Tibial nerve (tissue), 4 donors: ENCODE measurements around the gene KSR1. TPM values are rescaled to one million over a fixed set of nuclear protein-coding genes. Genes with fewer than 3 reads are reported as not detected.

Experiments used
- DNase-seq, 2 donors: peaks; one replicate each; pipeline ENCODE4 v3.0.0-alpha.2; 2019; ENCODE audit warnings: low spot score in 2 of 2
- H3K27ac ChIP-seq, 4 donors: fragments of 200-600 bp; sonication (generic) in 3 of 4; one replicate each; pipeline ENCODE4 v1.5.1; 2017 to 2019; ENCODE audit warnings: mild to moderate bottlenecking in 1 of 4
- H3K27me3 ChIP-seq, 2 donors: fragments of 200-600 bp; sonication (generic) in 1 of 2; one replicate each; pipeline versions ENCODE4 v1.5.1 to v1.6.0; 2017 to 2019
- H3K36me3 ChIP-seq, 3 donors: fragments of 200-600 bp; sonication (generic); one replicate each; pipeline ENCODE4 v1.5.1; 2018 to 2019
- H3K4me1 ChIP-seq, 4 donors: fragments of 200-600 bp; sonication (generic) in 3 of 4; one replicate each; pipeline ENCODE4 v1.5.1; 2017 to 2019
- H3K4me3 ChIP-seq, 4 donors: fragments of 200-600 bp; sonication (generic) in 3 of 4; one replicate each; pipeline ENCODE4 v1.5.1; 2017 to 2019; ENCODE audit warnings: mild to moderate bottlenecking in 1 of 4, moderate library complexity in 1 of 4
- H3K9me3 ChIP-seq, 4 donors: fragments of 200-600 bp; sonication (generic) in 3 of 4; one replicate each; pipeline ENCODE4 v1.5.1; 2017 to 2019
- EP300 ChIP-seq, 2 donors: sonication (generic); formaldehyde crosslinking; IDR thresholded peaks; one replicate each; pipeline ENCODE4 v1.6.1; 2017; ENCODE audit warnings: antibody characterized with exemption in 2 of 2, mild to moderate bottlenecking in 1 of 2
- POLR2A ChIP-seq, 2 donors: fragments of 450-650 bp; IDR thresholded peaks; one replicate each; pipeline ENCODE4 v1.6.1; 2017; ENCODE audit warnings: antibody characterized with exemption in 2 of 2, mild to moderate bottlenecking in 2 of 2, moderate library complexity in 2 of 2
- WGBS, 2 donors: methylation state at CpG; one replicate each; pipeline ENCODE4 v1.1.5; 2018; 5-methylcytosine and 5-hydroxymethylcytosine counted together
- total RNA-seq, 4 donors: library from RNA; depleted of rRNA; stranded (reverse); fragments of >200 nt; gene quantifications; one replicate each; pipeline ENCODE4 v1.1.0, GENCODE V29; 2016
- TF ChIP-seq, protein P1 (sequence below), 5 experiments: fragments of 200-600 bp in 3 of 5; fragments of 450-650 bp in 2 of 5; sonication (generic) in 3 of 5; IDR thresholded peaks; one replicate each; pipeline ENCODE4 v1.5.1; 2016 to 2019; ENCODE audit warnings: antibody characterized with exemption in 5 of 5, mild to moderate bottlenecking in 3 of 5, moderate library complexity in 2 of 5

KSR1 gene
- total RNA-seq, 4 donors from 2014 or later, result 45.1 to 110 (median 54.2) TPM

DNA sequence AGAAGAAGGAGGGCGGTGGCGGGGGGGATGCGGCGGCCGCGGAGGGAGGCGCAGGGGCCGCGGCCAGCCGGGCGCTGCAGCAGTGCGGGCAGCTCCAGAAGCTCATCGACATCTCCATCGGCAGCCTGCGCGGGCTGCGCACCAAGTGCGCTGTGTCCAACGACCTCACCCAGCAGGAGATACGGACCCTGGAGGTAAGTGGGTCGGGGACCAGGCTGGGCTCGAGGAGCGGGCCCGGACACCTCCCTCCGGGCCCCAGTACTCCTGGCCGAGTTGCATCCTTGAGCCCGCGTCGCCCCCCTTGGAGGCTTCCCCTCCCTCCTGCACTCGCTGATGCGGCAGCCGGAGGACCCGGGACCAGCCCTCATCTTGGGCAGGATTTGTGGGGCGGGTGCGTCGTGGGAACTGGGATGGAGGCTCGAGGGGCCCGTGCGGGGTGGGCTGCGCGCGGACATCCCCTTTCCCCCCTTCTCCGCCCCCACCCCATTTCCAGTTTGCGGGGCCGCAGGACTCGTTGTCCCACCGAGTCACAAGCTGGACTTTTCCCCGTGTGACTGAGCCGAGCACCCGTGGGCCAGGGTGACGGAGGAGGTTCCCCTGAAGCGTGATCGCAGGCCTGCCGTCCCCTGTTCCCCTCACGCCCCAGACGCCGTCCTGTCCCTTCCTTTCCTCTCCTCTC is 572 bp downstream of the KSR1 start:
- no peaks in the 10 kb centered on the region for H3K36me3 ChIP-seq
- H3K4me3 ChIP-seq, result peak overlapping the region; percentile 64 to 97 (median 94)
- H3K9me3 ChIP-seq, result no peaks in the 10 kb centered on the region
- TF ChIP-seq EP300 (IDR thresholded peaks at IDR 0.05) (no peak), POLR2A (IDR thresholded peaks at IDR 0.05) (no peak)
- TF ChIP-seq, protein P1, sequence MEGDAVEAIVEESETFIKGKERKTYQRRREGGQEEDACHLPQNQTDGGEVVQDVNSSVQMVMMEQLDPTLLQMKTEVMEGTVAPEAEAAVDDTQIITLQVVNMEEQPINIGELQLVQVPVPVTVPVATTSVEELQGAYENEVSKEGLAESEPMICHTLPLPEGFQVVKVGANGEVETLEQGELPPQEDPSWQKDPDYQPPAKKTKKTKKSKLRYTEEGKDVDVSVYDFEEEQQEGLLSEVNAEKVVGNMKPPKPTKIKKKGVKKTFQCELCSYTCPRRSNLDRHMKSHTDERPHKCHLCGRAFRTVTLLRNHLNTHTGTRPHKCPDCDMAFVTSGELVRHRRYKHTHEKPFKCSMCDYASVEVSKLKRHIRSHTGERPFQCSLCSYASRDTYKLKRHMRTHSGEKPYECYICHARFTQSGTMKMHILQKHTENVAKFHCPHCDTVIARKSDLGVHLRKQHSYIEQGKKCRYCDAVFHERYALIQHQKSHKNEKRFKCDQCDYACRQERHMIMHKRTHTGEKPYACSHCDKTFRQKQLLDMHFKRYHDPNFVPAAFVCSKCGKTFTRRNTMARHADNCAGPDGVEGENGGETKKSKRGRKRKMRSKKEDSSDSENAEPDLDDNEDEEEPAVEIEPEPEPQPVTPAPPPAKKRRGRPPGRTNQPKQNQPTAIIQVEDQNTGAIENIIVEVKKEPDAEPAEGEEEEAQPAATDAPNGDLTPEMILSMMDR (IDR thresholded peaks at IDR 0.05), result no peak
- no peaks in the 10 kb centered on the region for H3K27me3 ChIP-seq
- DNase-seq, result no peak
- H3K4me1 ChIP-seq, result peaks cover 0 to 48% (median 25%) of the 10 kb centered on the region in 4 donors
- 0 to 1% methylated on average over 8 to 29 of the region's 57 CpGs for WGBS, 2 donors
- H3K27ac ChIP-seq, result peak overlapping the region; percentile 90 to 95 (median 93)

- H3K36me3 ChIP-seq, result no peaks in the 10 kb centered on the region
- H3K4me1 ChIP-seq, result peaks cover 0 to 53% (median 25%) of the 10 kb centered on the region in 4 donors
- 6 to 8% methylated on average over 8 of the region's 8 CpGs for WGBS, 2 donors
- DNase-seq, result no peak
- TF ChIP-seq POLR2A (IDR thresholded peaks at IDR 0.05) (no peak), EP300 (IDR thresholded peaks at IDR 0.05) (no peak)
- TF ChIP-seq, protein P1 (IDR thresholded peaks at IDR 0.05), result no peak
- H3K27ac ChIP-seq, result peak overlapping the region; percentile 90 to 95 (median 93)
- peak overlapping the region; percentile 64 to 97 (median 94) for H3K4me3 ChIP-seq
- H3K9me3 ChIP-seq, result no peaks in the 10 kb centered on the region
- no peaks in the 10 kb centered on the region for H3K27me3 ChIP-seq
These were observed 1.1 kb downstream of the KSR1 start for GRCh38 chr17:27457360-27457715.

GRCh38 chr17:27457731-27458523 is 1.7 kb downstream of the KSR1 start:
- Histone ChIP-seq H3K4me1 (peaks cover 0 to 54% (median 25%) of the 10 kb centered on the region in 4 donors), H3K36me3 (no peaks in the 10 kb centered on the region), H3K4me3 (peak overlapping the region; percentile 64 to 97 (median 94)), H3K27me3 (no peaks in the 10 kb centered on the region), H3K27ac (peak overlapping the region in 3 of 4 donors; percentile 92 to 95 (median 94)), H3K9me3 (no peaks in the 10 kb centered on the region)
- WGBS, 2 donors, result 18 to 31% methylated on average over 14 of the region's 14 CpGs
- no peak for DNase-seq
- TF ChIP-seq, protein P1 (IDR thresholded peaks at IDR 0.05), result no peak

DNA sequence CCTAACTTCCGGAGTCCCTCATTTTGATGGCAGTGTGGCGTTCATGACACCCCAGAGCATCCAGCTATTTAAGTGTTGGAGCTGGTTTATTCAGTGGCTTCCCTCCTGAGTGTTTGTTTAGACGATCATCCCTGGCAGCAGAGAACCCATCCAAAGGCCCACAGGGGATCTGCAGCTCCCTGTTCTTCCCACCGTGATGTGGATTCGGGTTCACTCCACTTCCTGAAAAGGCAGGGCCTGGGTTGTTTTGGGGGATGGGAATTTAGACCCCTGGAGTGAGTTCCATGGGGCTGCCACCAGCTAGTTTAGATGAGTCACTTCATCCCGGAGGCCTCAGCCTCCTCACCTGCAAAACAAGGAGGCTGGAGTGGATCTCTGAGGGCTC is 2.3 kb downstream of the KSR1 start:
- Histone ChIP-seq H3K4me1 (peaks cover 0 to 54% (median 25%) of the 10 kb centered on the region in 4 donors), H3K36me3 (no peaks in the 10 kb centered on the region), H3K4me3 (peak overlapping the region in 2 of 4 donors; percentile 92 to 95), H3K27ac (peak overlapping the region in 3 of 4 donors; percentile 92 to 95 (median 94)), H3K27me3 (no peaks in the 10 kb centered on the region), H3K9me3 (no peaks in the 10 kb centered on the region)
- no peak for TF ChIP-seq EP300 (IDR thresholded peaks at IDR 0.05)
- TF ChIP-seq, protein P1 (IDR thresholded peaks at IDR 0.05), result no peak
- WGBS, 2 donors, result 26 to 34% methylated on average over 5 to 6 of the region's 6 CpGs
- no peak for DNase-seq

GRCh38 chr17:27459433-27459832 is 3.2 kb downstream of the KSR1 start:
- TF ChIP-seq EP300 (IDR thresholded peaks at IDR 0.05) (no peak), POLR2A (IDR thresholded peaks at IDR 0.05) (no peak)
- TF ChIP-seq, protein P1 (IDR thresholded peaks at IDR 0.05), result no peak
- Histone ChIP-seq H3K4me3 (no peak overlapping the region), H3K27me3 (no peaks in the 10 kb centered on the region), H3K36me3 (no peaks in the 10 kb centered on the region), H3K9me3 (no peaks in the 10 kb centered on the region), H3K4me1 (peaks cover 0 to 54% (median 25%) of the 10 kb centered on the region in 4 donors), H3K27ac (peak overlapping the region in 1 of 4 donors; percentile 15)
- WGBS, 2 donors, result 57 to 70% methylated on average over 6 to 7 of the region's 7 CpGs
- DNase-seq, result no peak
